ENCODE data around the gene RUVBL2.

RUVBL2 gene

GRCh38 chr19:48992581-48993174, 1.0 kb upstream of the RUVBL2 start:
- Histone ChIP-seq H2BK15ac (ENCODE audit: low read depth, poor library complexity, severe bottlenecking) (peak overlapping the region; percentile 1), H3K4me3 (ENCODE audit: insufficient read depth in 1 of 2, low read depth in 1 of 2, low read length in 2 of 2) (peak overlapping the region; percentile 75 to 97), H2BK120ac (ENCODE audit: low read depth, low read length) (no peak overlapping the region), H2BK12ac (ENCODE audit: low read length in 2 of 2) (peak overlapping the region in 1 of 2 experiments; percentile 90), H2AK5ac (ENCODE audit: low read length, severe bottlenecking) (no peak overlapping the region), H3K4me2 (ENCODE audit: low read length, poor library complexity, severe bottlenecking) (peak overlapping the region; percentile 87), H3K9ac (ENCODE audit: low read length) (peak overlapping the region; percentile 97), H4K91ac (ENCODE audit: low read length) (peak overlapping the region; percentile 66), H4K8ac (ENCODE audit: low read length) (peak overlapping the region; percentile 1), H3K27me3 (ENCODE audit: control insufficient read depth in 1 of 2, insufficient read depth in 1 of 2, low read length in 2 of 2) (no peaks in the 10 kb centered on the region), H3K36me3 (ENCODE audit: control insufficient read depth in 1 of 2, insufficient read depth in 2 of 2, low read depth in 1 of 2, low read length in 2 of 2) (peaks cover 23 to 37% of the 10 kb centered on the region in 2 experiments), H2AFZ (ENCODE audit: low read depth, low read length) (peak overlapping the region; percentile 29), H3K27ac (ENCODE audit: low read length, poor library complexity, severe bottlenecking) (peak overlapping the region; percentile 78), H3K9me3 (ENCODE audit: control insufficient read depth, low read length) (no peaks in the 10 kb centered on the region), H3K79me1 (replicated peaks; ENCODE audit: low read length, poor library complexity, severe bottlenecking) (peaks cover 23% of the 10 kb centered on the region), H2BK5ac (ENCODE audit: low read depth, low read length, poor library complexity, severe bottlenecking) (peak overlapping the region; percentile 20), H3K4me1 (ENCODE audit: control insufficient read depth, insufficient read depth, low read depth, low read length) (peaks cover 26% of the 10 kb centered on the region), H3K4ac (ENCODE audit: low read depth in 1 of 2, low read length in 2 of 2) (peak overlapping the region; percentile 27 to 89), H3K23ac (ENCODE audit: low read length in 2 of 2) (peak overlapping the region in 1 of 2 experiments; percentile 90), H3K14ac (ENCODE audit: low read length in 2 of 2) (peak overlapping the region in 1 of 2 experiments; percentile 45), H3K18ac (ENCODE audit: low read depth in 1 of 2, low read length in 2 of 2) (peak overlapping the region; percentile 75 to 98)
- peak; percentile 32 for DNase-seq
- under 1% methylated on average over 20 of the region's 20 CpGs for WGBS

- H2BK15ac ChIP-seq (ENCODE audit: low read depth, poor library complexity, severe bottlenecking): no peak overlapping the region
- peak overlapping the region in 1 of 2 experiments; percentile 35 for H3K23ac ChIP-seq (ENCODE audit: low read length in 2 of 2)
- H2BK12ac ChIP-seq (ENCODE audit: low read length in 2 of 2): peak overlapping the region in 1 of 2 experiments; percentile 10
- H3K4me2 ChIP-seq (ENCODE audit: low read length, poor library complexity, severe bottlenecking): peak overlapping the region; percentile 90
- H3K18ac ChIP-seq (ENCODE audit: low read depth in 1 of 2, low read length in 2 of 2): no peak overlapping the region
- WGBS: 5% methylated on average over 11 of the region's 13 CpGs
- peak overlapping the region; percentile 13 for H2AK5ac ChIP-seq (ENCODE audit: low read length, severe bottlenecking)
- H2BK120ac ChIP-seq (ENCODE audit: low read depth, low read length): no peak overlapping the region
- peak overlapping the region in 1 of 2 experiments; percentile 55 for H3K4ac ChIP-seq (ENCODE audit: low read depth in 1 of 2, low read length in 2 of 2)
- H2AFZ ChIP-seq (ENCODE audit: low read depth, low read length): no peak overlapping the region
- H3K36me3 ChIP-seq (ENCODE audit: control insufficient read depth in 1 of 2, insufficient read depth in 2 of 2, low read depth in 1 of 2, low read length in 2 of 2): peaks cover 11 to 26% of the 10 kb centered on the region in 2 experiments
- H3K27ac ChIP-seq (ENCODE audit: low read length, poor library complexity, severe bottlenecking): peak overlapping the region; percentile 35
- peak overlapping the region; percentile 97 for H3K9ac ChIP-seq (ENCODE audit: low read length)
- H3K79me1 ChIP-seq (replicated peaks; ENCODE audit: low read length, poor library complexity, severe bottlenecking): peaks cover 20% of the 10 kb centered on the region
- H3K4me3 ChIP-seq (ENCODE audit: insufficient read depth in 1 of 2, low read depth in 1 of 2, low read length in 2 of 2): peak overlapping the region; percentile 70 to 97
- no peak overlapping the region for H2BK5ac ChIP-seq (ENCODE audit: low read depth, low read length, poor library complexity, severe bottlenecking)
- peaks cover 31% of the 10 kb centered on the region for H3K4me1 ChIP-seq (ENCODE audit: control insufficient read depth, insufficient read depth, low read depth, low read length)
- no peaks in the 10 kb centered on the region for H3K9me3 ChIP-seq (ENCODE audit: control insufficient read depth, low read length)
- H4K8ac ChIP-seq (ENCODE audit: low read length): peak overlapping the region; percentile 38
- no peak for DNase-seq
- no peak overlapping the region for H3K14ac ChIP-seq (ENCODE audit: low read length in 2 of 2)
- no peak overlapping the region for H4K91ac ChIP-seq (ENCODE audit: low read length)
- no peaks in the 10 kb centered on the region for H3K27me3 ChIP-seq (ENCODE audit: control insufficient read depth in 1 of 2, insufficient read depth in 1 of 2, low read length in 2 of 2)
Measured at GRCh38 chr19:48994035-48994386, 324 bp downstream of the RUVBL2 start.

GRCh38 chr19:48997972-48998371, 4.3 kb downstream of the RUVBL2 start:
- H3K36me3 ChIP-seq (ENCODE audit: control insufficient read depth in 1 of 2, insufficient read depth in 2 of 2, low read depth in 1 of 2, low read length in 2 of 2): peaks cover 6% of the 10 kb centered on the region in 2 experiments
- WGBS: 86% methylated on average over 5 of the region's 5 CpGs

DNA sequence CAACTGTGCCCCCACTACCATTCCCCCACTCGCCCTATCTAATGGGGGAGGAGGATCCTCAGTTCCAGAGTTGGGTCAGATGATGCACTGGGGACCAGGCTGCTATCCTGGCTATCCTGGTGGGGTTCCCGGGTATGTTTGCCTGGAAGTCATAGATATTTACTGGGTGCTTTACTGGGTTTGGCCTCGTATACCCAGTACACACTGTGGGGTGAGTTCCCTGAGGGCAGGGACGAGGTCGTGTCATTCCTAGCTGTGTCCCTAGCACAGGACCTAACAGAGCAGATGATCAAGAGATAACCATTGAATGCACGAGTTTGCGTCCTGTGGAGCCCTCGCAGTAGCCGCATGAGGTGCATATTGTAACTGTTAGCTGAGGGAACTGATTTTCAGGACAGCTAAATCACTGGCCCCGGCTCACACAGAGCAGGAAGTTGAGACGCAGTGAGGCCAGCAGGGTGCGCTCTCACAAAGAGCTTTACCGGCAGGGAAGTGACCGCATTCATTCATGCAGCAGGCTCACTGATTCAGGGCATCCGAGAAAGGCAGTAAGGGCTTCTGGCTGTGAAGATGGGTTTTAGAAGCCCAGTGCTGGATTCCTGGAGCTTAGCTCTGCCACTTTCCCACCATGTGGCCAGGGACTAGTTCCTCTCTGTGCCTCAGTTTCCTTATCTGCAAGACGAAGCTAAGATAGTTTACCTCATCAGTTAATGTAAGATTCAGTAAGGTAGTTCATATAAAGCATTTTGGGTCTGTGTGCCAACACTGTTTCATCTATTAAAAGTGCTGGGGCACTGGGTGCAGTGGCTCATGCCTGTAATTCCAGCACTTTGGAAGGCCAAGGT, 6.0 kb downstream of the RUVBL2 start:
- H4K8ac ChIP-seq (ENCODE audit: low read length): peak overlapping the region; percentile 58
- H3K9me3 ChIP-seq (ENCODE audit: control insufficient read depth, low read length): no peaks in the 10 kb centered on the region
- peak overlapping the region; percentile 26 for H3K9ac ChIP-seq (ENCODE audit: low read length)
- no peak overlapping the region for H3K23ac ChIP-seq (ENCODE audit: low read length in 2 of 2)
- H3K36me3 ChIP-seq (ENCODE audit: control insufficient read depth in 1 of 2, insufficient read depth in 2 of 2, low read depth in 1 of 2, low read length in 2 of 2): peaks cover 21 to 23% of the 10 kb centered on the region in 2 experiments
- peak; percentile 76 for DNase-seq
- peak overlapping the region in 1 of 2 experiments; percentile 46 for H3K18ac ChIP-seq (ENCODE audit: low read depth in 1 of 2, low read length in 2 of 2)
- no peak overlapping the region for H3K4ac ChIP-seq (ENCODE audit: low read depth in 1 of 2, low read length in 2 of 2)
- no peak overlapping the region for H4K91ac ChIP-seq (ENCODE audit: low read length)
- peaks cover 23% of the 10 kb centered on the region for H3K79me1 ChIP-seq (replicated peaks; ENCODE audit: low read length, poor library complexity, severe bottlenecking)
- H3K27me3 ChIP-seq (ENCODE audit: control insufficient read depth in 1 of 2, insufficient read depth in 1 of 2, low read length in 2 of 2): no peaks in the 10 kb centered on the region
- no peak overlapping the region for H2BK15ac ChIP-seq (ENCODE audit: low read depth, poor library complexity, severe bottlenecking)
- H2AFZ ChIP-seq (ENCODE audit: low read depth, low read length): no peak overlapping the region
- no peak overlapping the region for H3K14ac ChIP-seq (ENCODE audit: low read length in 2 of 2)
- no peak overlapping the region for H2BK120ac ChIP-seq (ENCODE audit: low read depth, low read length)
- H3K4me1 ChIP-seq (ENCODE audit: control insufficient read depth, insufficient read depth, low read depth, low read length): peaks cover 11% of the 10 kb centered on the region
- no peak overlapping the region for H3K4me3 ChIP-seq (ENCODE audit: insufficient read depth in 1 of 2, low read depth in 1 of 2, low read length in 2 of 2)
- no peak overlapping the region for H2BK5ac ChIP-seq (ENCODE audit: low read depth, low read length, poor library complexity, severe bottlenecking)
- H2AK5ac ChIP-seq (ENCODE audit: low read length, severe bottlenecking): no peak overlapping the region
- H3K4me2 ChIP-seq (ENCODE audit: low read length, poor library complexity, severe bottlenecking): no peak overlapping the region
- H2BK12ac ChIP-seq (ENCODE audit: low read length in 2 of 2): peak overlapping the region in 1 of 2 experiments; percentile 45
- H3K27ac ChIP-seq (ENCODE audit: low read length, poor library complexity, severe bottlenecking): no peak overlapping the region
- 58% methylated on average over 16 of the region's 16 CpGs for WGBS

More at GRCh38 chr19:48997972-48998371, 4.3 kb downstream of the RUVBL2 start:
- H3K4me1 ChIP-seq (ENCODE audit: control insufficient read depth, insufficient read depth, low read depth, low read length): peaks cover 16% of the 10 kb centered on the region
- H3K79me1 ChIP-seq (replicated peaks; ENCODE audit: low read length, poor library complexity, severe bottlenecking): peaks cover 22% of the 10 kb centered on the region
- peak; percentile 70 for DNase-seq
- H3K4me3 ChIP-seq (ENCODE audit: insufficient read depth in 1 of 2, low read depth in 1 of 2, low read length in 2 of 2): no peak overlapping the region
- H3K27ac ChIP-seq (ENCODE audit: low read length, poor library complexity, severe bottlenecking): peak overlapping the region; percentile 34
- no peaks in the 10 kb centered on the region for H3K27me3 ChIP-seq (ENCODE audit: control insufficient read depth in 1 of 2, insufficient read depth in 1 of 2, low read length in 2 of 2)
- H4K91ac ChIP-seq (ENCODE audit: low read length): no peak overlapping the region
- H3K9ac ChIP-seq (ENCODE audit: low read length): no peak overlapping the region
- H4K8ac ChIP-seq (ENCODE audit: low read length): no peak overlapping the region
- H3K23ac ChIP-seq (ENCODE audit: low read length in 2 of 2): no peak overlapping the region
- H3K4me2 ChIP-seq (ENCODE audit: low read length, poor library complexity, severe bottlenecking): no peak overlapping the region
- H2AK5ac ChIP-seq (ENCODE audit: low read length, severe bottlenecking): no peak overlapping the region
- no peak overlapping the region for H2AFZ ChIP-seq (ENCODE audit: low read depth, low read length)
- H3K9me3 ChIP-seq (ENCODE audit: control insufficient read depth, low read length): no peaks in the 10 kb centered on the region
- H3K4ac ChIP-seq (ENCODE audit: low read depth in 1 of 2, low read length in 2 of 2): peak overlapping the region in 1 of 2 experiments; percentile 27
- no peak overlapping the region for H2BK120ac ChIP-seq (ENCODE audit: low read depth, low read length)
- H2BK15ac ChIP-seq (ENCODE audit: low read depth, poor library complexity, severe bottlenecking): no peak overlapping the region
- no peak overlapping the region for H2BK12ac ChIP-seq (ENCODE audit: low read length in 2 of 2)
- no peak overlapping the region for H3K18ac ChIP-seq (ENCODE audit: low read depth in 1 of 2, low read length in 2 of 2)
- H3K14ac ChIP-seq (ENCODE audit: low read length in 2 of 2): no peak overlapping the region
- no peak overlapping the region for H2BK5ac ChIP-seq (ENCODE audit: low read depth, low read length, poor library complexity, severe bottlenecking)

All from mesenchymal stem cell (in vitro differentiated cells and primary cell).